Breast epithelium (tissue), 4 donors: Measurements from ENCODE around the gene MRPL19. TPM values are rescaled to one million over a fixed set of nuclear protein-coding genes. Genes with fewer than 3 reads are reported as not detected.
"Not testable (repeated sequence)": the region's sequence is repeated elsewhere in the genome, so short reads cannot be mapped to it uniquely, and the experiment has no call there.

Source experiments
- DNase-seq, 2 donors: peaks; one replicate each; pipeline ENCODE4 v3.0.0-alpha.2; 2019; ENCODE audit warnings: low spot score in 2 of 2
- H3K27ac ChIP-seq, 2 donors: fragments of 200-600 bp; sonication (generic) in 1 of 2; one replicate each; pipeline ENCODE4 v1.5.1; 2016 to 2019; ENCODE audit warnings: mild to moderate bottlenecking in 1 of 2
- H3K27me3 ChIP-seq, 2 donors: fragments of 200-600 bp; sonication (generic) in 1 of 2; one replicate each; pipeline versions ENCODE4 v1.5.1 to v1.6.0; 2017 to 2019; ENCODE audit warnings: control low read depth in 1 of 2, mild to moderate bottlenecking in 1 of 2
- H3K36me3 ChIP-seq: fragments of 200-600 bp; one replicate; pipeline ENCODE4 v1.5.1; 2019
- H3K4me1 ChIP-seq, 2 donors: fragments of 200-600 bp; sonication (generic); one replicate each; pipeline ENCODE4 v1.5.1; 2016 to 2019; ENCODE audit warnings: control low read depth in 1 of 2
- H3K4me3 ChIP-seq, 3 donors: fragments of 200-600 bp; sonication (generic); 1 replicate in 2 of 3; 2 replicates in 1 of 3; pipeline ENCODE4 v1.5.1; 2016 to 2019; ENCODE audit warnings: mild to moderate bottlenecking in 3 of 3, moderate library complexity in 2 of 3
- H3K9me3 ChIP-seq, 2 donors: fragments of 200-600 bp; sonication (generic) in 1 of 2; one replicate each; pipeline ENCODE4 v1.5.1; 2016 to 2019; ENCODE audit warnings: control low read depth in 1 of 2
- CTCF ChIP-seq, 3 donors: fragments of 450-650 bp; IDR thresholded peaks; one replicate each; pipeline ENCODE4 v1.5.1; 2016 to 2017; ENCODE audit warnings: antibody characterized with exemption in 3 of 3, mild to moderate bottlenecking in 3 of 3, moderate library complexity in 3 of 3
- POLR2A ChIP-seq: fragments of 450-650 bp; IDR thresholded peaks from one replicate; pipeline ENCODE4 v1.6.1; 2016; ENCODE audit warnings: antibody characterized with exemption, mild to moderate bottlenecking, moderate library complexity
- POLR2AphosphoS5 ChIP-seq, 3 donors: sonication (generic); formaldehyde crosslinking; IDR thresholded peaks; one replicate each; pipeline ENCODE4 v1.6.1; 2017; ENCODE audit warnings: antibody characterized with exemption in 3 of 3
- intact Hi-C: fragments of 100-400 bp; cut with DNase I; formaldehyde crosslinking; loops from one replicate; pipeline ENCODE4 v1.15.1; 2023; ENCODE audit warnings: low total_unique reads
- total RNA-seq, 3 donors: library from RNA; depleted of rRNA; stranded (reverse); fragments of >200 nt; gene quantifications; one replicate each; pipeline ENCODE4 v1.1.0, GENCODE V29; 2016

Gene MRPL19
- total RNA-seq, 3 donors from 2014 or later, result 26.5 to 32.0 (median 28.5) TPM

DNA sequence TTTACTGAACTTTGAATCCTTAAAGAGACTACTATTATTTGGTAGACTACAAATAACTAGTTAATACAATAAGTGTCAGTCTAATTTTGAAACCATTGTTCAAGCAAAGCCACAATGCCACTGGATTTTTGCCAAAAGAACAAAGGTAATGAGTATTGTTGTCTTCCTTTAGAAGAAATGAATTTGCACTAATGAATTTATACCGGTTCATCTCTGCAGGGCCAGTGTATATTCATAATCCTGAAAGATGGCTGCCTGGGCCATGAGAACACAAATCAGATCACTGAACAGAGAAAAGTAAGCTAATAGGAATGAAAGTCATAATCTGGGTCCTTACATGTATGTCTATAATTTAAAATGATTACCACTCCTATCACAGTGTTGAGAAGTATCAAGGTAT lies 33.0 kb downstream of the MRPL19 start:
- no peaks in the 10 kb centered on the region for H3K27me3 ChIP-seq
- TF ChIP-seq POLR2AphosphoS5 (IDR thresholded peaks at IDR 0.05) (no peak), CTCF (IDR thresholded peaks at IDR 0.05) (no peak), POLR2A (no peak)
- DNase-seq, result no peak
- no peaks in the 10 kb centered on the region for H3K9me3 ChIP-seq
- intact Hi-C loops, result no loop called here
- no peak overlapping the region for H3K4me3 ChIP-seq
- H3K27ac ChIP-seq, result no peak overlapping the region
- no peaks in the 10 kb centered on the region for H3K36me3 ChIP-seq
- no peaks in the 10 kb centered on the region for H3K4me1 ChIP-seq

DNA sequence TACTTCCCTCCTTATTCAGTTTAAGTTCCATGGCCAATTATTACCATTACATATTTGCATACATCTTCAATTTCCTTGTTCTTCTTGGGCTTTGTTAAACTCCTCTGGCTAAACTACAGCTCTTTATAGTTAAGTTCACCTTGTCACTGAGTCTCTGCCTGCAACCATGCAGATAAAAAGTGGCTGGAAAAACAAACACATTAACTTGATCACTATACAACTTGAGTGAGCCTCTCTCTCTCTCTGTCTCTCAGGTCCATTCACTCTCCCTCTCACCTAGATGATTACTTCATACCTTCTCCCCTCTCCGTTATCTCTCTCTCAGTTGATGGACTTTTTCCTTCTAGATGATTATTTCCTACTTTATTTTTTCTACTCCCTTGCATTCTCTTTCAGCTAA lies 33.8 kb downstream of the MRPL19 start:
- no peak for TF ChIP-seq POLR2A
- no peak for TF ChIP-seq CTCF (IDR thresholded peaks at IDR 0.05)
- TF ChIP-seq POLR2AphosphoS5 (IDR thresholded peaks at IDR 0.05), result no peak
- no peaks in the 10 kb centered on the region for H3K36me3 ChIP-seq
- no peak overlapping the region for H3K27ac ChIP-seq
- H3K27me3 ChIP-seq, result no peaks in the 10 kb centered on the region
- no peak for DNase-seq
- no peak overlapping the region for H3K4me3 ChIP-seq
- intact Hi-C loops, result no loop called here
- no peaks in the 10 kb centered on the region for H3K9me3 ChIP-seq
- H3K4me1 ChIP-seq, result no peaks in the 10 kb centered on the region

DNA sequence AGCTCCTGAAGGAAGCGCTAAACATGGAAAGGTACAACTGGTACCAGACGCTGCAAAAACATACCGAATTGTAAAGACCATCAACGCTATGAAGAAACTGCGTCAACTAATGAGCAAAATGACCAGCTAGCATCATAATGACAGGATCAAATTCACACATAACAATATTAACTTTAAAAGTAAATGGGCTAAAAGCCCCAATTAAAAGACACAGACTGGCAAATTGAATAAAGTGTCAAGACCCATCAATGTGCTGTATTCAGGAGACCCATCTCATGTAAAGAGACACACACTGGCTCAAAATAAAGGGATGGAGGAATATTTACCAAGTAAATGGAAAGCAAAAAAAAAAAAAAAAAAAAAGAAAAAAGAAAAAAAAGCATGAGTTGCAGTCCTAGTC lies 36.8 kb downstream of the MRPL19 start:
- H3K27me3 ChIP-seq, H3K4me3 ChIP-seq, DNase-seq, H3K4me1 ChIP-seq, H3K9me3 ChIP-seq, H3K36me3 ChIP-seq, intact Hi-C loops, H3K27ac ChIP-seq: not testable (repeated sequence)

DNA sequence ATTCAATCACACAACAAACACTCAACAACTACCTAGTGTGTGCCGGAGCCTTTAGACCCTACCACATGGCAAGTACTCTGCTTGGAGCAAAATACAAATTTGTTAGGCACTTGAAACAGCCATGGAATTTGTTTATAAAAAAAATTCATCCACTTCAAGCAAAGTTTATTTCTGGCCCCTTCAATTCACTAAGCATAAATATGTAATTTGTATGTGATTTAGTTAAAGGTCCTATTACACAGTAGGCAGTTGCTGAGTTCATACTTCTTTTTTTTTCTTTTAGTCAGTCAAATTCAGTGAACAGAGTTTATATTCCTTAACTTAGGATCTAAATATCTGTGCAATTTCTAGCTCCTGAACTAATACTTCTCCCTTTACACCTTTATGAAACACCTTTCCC lies 41.6 kb downstream of the MRPL19 start:
- intact Hi-C loops, result no loop called here
- Histone ChIP-seq H3K4me3 (no peak overlapping the region), H3K27me3 (no peaks in the 10 kb centered on the region), H3K4me1 (no peaks in the 10 kb centered on the region), H3K27ac (no peak overlapping the region), H3K36me3 (peaks cover 4% of the 10 kb centered on the region), H3K9me3 (no peaks in the 10 kb centered on the region)
- TF ChIP-seq POLR2AphosphoS5 (IDR thresholded peaks at IDR 0.05) (no peak), CTCF (IDR thresholded peaks at IDR 0.05) (no peak), POLR2A (no peak)
- DNase-seq, result no peak

GRCh38 chr2:75698918-75699317 lies 52.3 kb downstream of the MRPL19 start:
- Histone ChIP-seq H3K36me3 (peaks cover 8% of the 10 kb centered on the region), H3K9me3 (no peaks in the 10 kb centered on the region), H3K27me3 (no peaks in the 10 kb centered on the region), H3K4me3 (no peak overlapping the region), H3K27ac (no peak overlapping the region), H3K4me1 (no peaks in the 10 kb centered on the region)
- intact Hi-C loops, result no loop called here
- no peak for DNase-seq
- TF ChIP-seq POLR2A (no peak), CTCF (IDR thresholded peaks at IDR 0.05) (no peak), POLR2AphosphoS5 (IDR thresholded peaks at IDR 0.05) (no peak)

- intact Hi-C loops, result no loop called here
- Histone ChIP-seq H3K27ac (no peak overlapping the region), H3K4me1 (no peaks in the 10 kb centered on the region), H3K9me3 (no peaks in the 10 kb centered on the region), H3K27me3 (no peaks in the 10 kb centered on the region), H3K4me3 (no peak overlapping the region), H3K36me3 (peaks cover 8% of the 10 kb centered on the region)
- TF ChIP-seq POLR2A, result no peak
- no peak for TF ChIP-seq POLR2AphosphoS5 (IDR thresholded peaks at IDR 0.05)
- no peak for TF ChIP-seq CTCF (IDR thresholded peaks at IDR 0.05)
- DNase-seq, result no peak
Measured at GRCh38 chr2:75702593-75702992, 56.0 kb downstream of the MRPL19 start.
